HG02588 (cell line): ENCODE measurements around the gene SPANXN5.
"Not testable (repeated sequence)": the region's sequence is repeated elsewhere in the genome, so short reads cannot be mapped to it uniquely, and the experiment has no call there.

Experiments used
- ATAC-seq: cut with Tn5 transposase; IDR thresholded peaks from one replicate; pipeline ENCODE4 v1.9.1; 2021; ENCODE audit warnings: mild to moderate bottlenecking, moderate library complexity; ENCODE audit not compliant: unreplicated experiment

Gene SPANXN5

GRCh38 chrX:52797327-52797726 is at the start of gene SPANXN5:
TSS of gene SPANXN5 (minus strand) at chrX:52797427. CDS start at chrX:52797348, 79 bp downstream.
- ATAC-seq: not testable (repeated sequence)

- not testable (repeated sequence) for ATAC-seq
These were observed 46.4 kb upstream of the SPANXN5 start for GRCh38 chrX:52843619-52844018.

GRCh38 chrX:52839137-52839536 is 41.9 kb upstream of the SPANXN5 start:
- ATAC-seq: no peak

GRCh38 chrX:52830551-52830950 is 33.3 kb upstream of the SPANXN5 start:
- ATAC-seq: no peak

- ATAC-seq: no peak
These were observed 27.4 kb upstream of the SPANXN5 start for GRCh38 chrX:52824608-52825007.

GRCh38 chrX:52821079-52821760 is 24.0 kb upstream of the SPANXN5 start:
- ATAC-seq: no peak

GRCh38 chrX:52819788-52820187 is 22.6 kb upstream of the SPANXN5 start:
- no peak for ATAC-seq

GRCh38 chrX:52811065-52811625 is 13.9 kb upstream of the SPANXN5 start, which contains the start of gene XAGE5:
TSS of gene XAGE5 (plus strand) at chrX:52811287. CDS start at chrX:52812567, 1,280 bp downstream.
- ATAC-seq: no peak

GRCh38 chrX:52804876-52805275 is 7.6 kb upstream of the SPANXN5 start:
- ATAC-seq: not testable (repeated sequence)

- ATAC-seq: not testable (repeated sequence)
These were observed 23.7 kb downstream of the SPANXN5 start for GRCh38 chrX:52773504-52773903.

GRCh38 chrX:52765983-52766382 is 31.2 kb downstream of the SPANXN5 start:
- ATAC-seq: not testable (repeated sequence)

- ATAC-seq: not testable (repeated sequence)
These were observed 46.3 kb downstream of the SPANXN5 start, which contains the start of gene SSX2B for GRCh38 chrX:52750952-52751351. TSS of gene SSX2B (plus strand) at chrX:52751252. CDS start at chrX:52752681, 1,429 bp downstream.
